SK-N-SH treated with all-trans-retinoic acid at 6 μM for 48 hours (cell line): ENCODE measurements around the gene IL20RA.

ENCODE experiments used
- ATAC-seq: fragments of 200-7000 bp; cut with Tn5 transposase; 3 replicates; pipeline ENCODE4 v1.9.1; 2020; ENCODE audit warnings: mild to moderate bottlenecking, moderate library complexity
- ARNTL ChIP-seq: fragments of 450-650 bp; formaldehyde crosslinking; IDR thresholded peaks from 2 replicates; pipeline ENCODE4 v1.5.0; 2020; ENCODE audit warnings: low read depth, mild to moderate bottlenecking, moderate library complexity, borderline replicate concordance
- BACH2 ChIP-seq: fragments of 250-450 bp; sonication (Bioruptor Pico); IDR thresholded peaks from 2 replicates; pipeline ENCODE4 v1.9.0; 2021; ENCODE audit warnings: mild to moderate bottlenecking, borderline replicate concordance
- CREB5 ChIP-seq: fragments of 250-450 bp; sonication (Bioruptor Pico); IDR thresholded peaks from 2 replicates; pipeline ENCODE4 v1.5.1; 2020; ENCODE audit warnings: low read depth, mild to moderate bottlenecking, moderate library complexity
- CSDC2 ChIP-seq: fragments of 250-450 bp; sonication (Bioruptor Pico); IDR thresholded peaks from 2 replicates; pipeline ENCODE4 v1.5.0; 2020; ENCODE audit warnings: mild to moderate bottlenecking, moderate library complexity
- CSRNP3 ChIP-seq: fragments of 250-450 bp; sonication (Bioruptor Pico); IDR thresholded peaks from 2 replicates; pipeline ENCODE4 v1.5.1; 2021; ENCODE audit warnings: mild to moderate bottlenecking, moderate library complexity
- ESRRG ChIP-seq: fragments of 250-450 bp; sonication (Bioruptor Pico); IDR thresholded peaks from 2 replicates; pipeline ENCODE4 v1.6.1; 2021; ENCODE audit warnings: mild to moderate bottlenecking
- GLIS3 ChIP-seq: fragments of 250-450 bp; sonication (Bioruptor Pico); IDR thresholded peaks from 2 replicates; pipeline ENCODE4 v1.5.0; 2020; ENCODE audit warnings: mild to moderate bottlenecking, moderate library complexity
- ISL1 ChIP-seq: fragments of 250-450 bp; sonication (Bioruptor Pico); IDR thresholded peaks from 2 replicates; pipeline ENCODE4 v2.1.2; 2022; ENCODE audit warnings: mild to moderate bottlenecking, moderate library complexity
- OSR1 ChIP-seq: fragments of 250-450 bp; sonication (Bioruptor Pico); IDR thresholded peaks from 2 replicates; pipeline ENCODE4 v1.8.0; 2022; ENCODE audit warnings: moderate library complexity, mild to moderate bottlenecking, inconsistent platforms
- PATZ1 ChIP-seq: fragments of 250-450 bp; sonication (Bioruptor Pico); IDR thresholded peaks from 2 replicates; pipeline ENCODE4 v1.8.0; 2020; ENCODE audit warnings: mild to moderate bottlenecking, moderate library complexity, borderline replicate concordance
- POU6F1 ChIP-seq: fragments of 250-450 bp; sonication (Bioruptor Pico); IDR thresholded peaks from 2 replicates; pipeline ENCODE4 v1.8.0; 2021; ENCODE audit warnings: low read depth, mild to moderate bottlenecking, moderate library complexity, borderline replicate concordance
- PPARA ChIP-seq: fragments of 250-450 bp; sonication (Bioruptor Pico); IDR thresholded peaks from 2 replicates; pipeline ENCODE4 v1.5.0; 2020; ENCODE audit warnings: mild to moderate bottlenecking, borderline replicate concordance
- RARB ChIP-seq: fragments of 250-450 bp; sonication (Bioruptor Pico); IDR thresholded peaks from 2 replicates; pipeline ENCODE4 v1.8.0; 2021; ENCODE audit warnings: mild to moderate bottlenecking, moderate library complexity
- SNAI2 ChIP-seq: fragments of 250-450 bp; sonication (Bioruptor Pico); IDR thresholded peaks from 2 replicates; pipeline ENCODE4 v1.5.0; 2020; ENCODE audit warnings: mild to moderate bottlenecking, moderate library complexity
- TCF4 ChIP-seq: fragments of 250-450 bp; sonication (Bioruptor Pico); IDR thresholded peaks from 2 replicates; pipeline ENCODE4 v1.8.0; 2021; ENCODE audit warnings: mild to moderate bottlenecking, moderate library complexity, borderline replicate concordance
- TOX ChIP-seq: fragments of 250-450 bp; sonication (Bioruptor Pico); IDR thresholded peaks from 2 replicates; pipeline ENCODE4 v1.8.0; 2021; ENCODE audit warnings: mild to moderate bottlenecking, moderate library complexity, borderline replicate concordance
- TSHZ2 ChIP-seq: fragments of 250-450 bp; sonication (Bioruptor Pico); IDR thresholded peaks from 2 replicates; pipeline ENCODE4 v1.5.0; 2020; ENCODE audit warnings: mild to moderate bottlenecking, moderate library complexity
- ZC3H10 ChIP-seq: fragments of 250-450 bp; sonication (Bioruptor Pico); IDR thresholded peaks from 2 replicates; pipeline ENCODE4 v1.5.1; 2021; ENCODE audit warnings: mild to moderate bottlenecking, moderate library complexity
- ZFP3 ChIP-seq: fragments of 250-450 bp; sonication (Bioruptor Pico); IDR thresholded peaks from 2 replicates; pipeline ENCODE4 v1.5.0; 2020; ENCODE audit warnings: mild to moderate bottlenecking, moderate library complexity
- ZFP30 ChIP-seq: fragments of 450-650 bp; formaldehyde crosslinking; IDR thresholded peaks from 2 replicates; pipeline ENCODE4 v1.5.0; 2022; ENCODE audit warnings: mild to moderate bottlenecking, moderate library complexity
- ZNF565 ChIP-seq: fragments of 450-650 bp; formaldehyde crosslinking; conservative IDR thresholded peaks from 2 replicates; pipeline ENCODE4 v1.5.0; 2020; ENCODE audit warnings: low read depth, mild to moderate bottlenecking, moderate library complexity
- ZNF70 ChIP-seq: fragments of 450-650 bp; formaldehyde crosslinking; IDR thresholded peaks from 2 replicates; pipeline ENCODE4 v1.5.0; 2020; ENCODE audit warnings: mild to moderate bottlenecking, moderate library complexity
- ZNF8 ChIP-seq: fragments of 450-650 bp; formaldehyde crosslinking; IDR thresholded peaks from 2 replicates; pipeline ENCODE4 v1.5.0; 2020; ENCODE audit warnings: mild to moderate bottlenecking, moderate library complexity

The IL20RA gene

GRCh38 chr6:136992113-136992512 is 52.7 kb downstream of the IL20RA start:
- no peak for ATAC-seq
- no peak for TF ChIP-seq GLIS3 (CRISPR knock-in tag)

- TF ChIP-seq ZFP3 (CRISPR knock-in tag) (no peak), ZC3H10 (CRISPR knock-in tag) (no peak), BACH2 (CRISPR knock-in tag) (no peak)
- no peak for ATAC-seq
These were observed 53.1 kb downstream of the IL20RA start for GRCh38 chr6:136991646-136992045.

GRCh38 chr6:136990754-136991153 is 54.0 kb downstream of the IL20RA start:
- TF ChIP-seq POU6F1 (CRISPR knock-in tag) = no peak
- no peak for TF ChIP-seq PPARA (CRISPR knock-in tag)
- TF ChIP-seq ZNF8 = no peak
- no peak for TF ChIP-seq ZFP30 (CRISPR knock-in tag)
- no peak for TF ChIP-seq GLIS3 (CRISPR knock-in tag)
- TF ChIP-seq ZFP3 (CRISPR knock-in tag) = no peak
- TF ChIP-seq CSDC2 (CRISPR knock-in tag) = no peak
- no peak for TF ChIP-seq TOX (CRISPR knock-in tag)
- TF ChIP-seq OSR1 (CRISPR knock-in tag) = no peak
- TF ChIP-seq ESRRG (CRISPR knock-in tag) = no peak
- TF ChIP-seq CSRNP3 (CRISPR knock-in tag) = no peak
- no peak for TF ChIP-seq PATZ1 (CRISPR knock-in tag)
- no peak for TF ChIP-seq RARB (CRISPR knock-in tag)
- peak; percentile 51 for TF ChIP-seq ISL1 (CRISPR knock-in tag)
- TF ChIP-seq CREB5 (CRISPR knock-in tag) = 0 out of 2 replicates have a peak, but pooled peaks have one; percentile 12
- TF ChIP-seq ARNTL (CRISPR knock-in tag) = no peak
- no peak for TF ChIP-seq ZNF565 (CRISPR knock-in tag)
- TF ChIP-seq TSHZ2 (CRISPR knock-in tag) = no peak
- TF ChIP-seq SNAI2 (CRISPR knock-in tag) = no peak
- no peak for TF ChIP-seq BACH2 (CRISPR knock-in tag)
- TF ChIP-seq ZC3H10 (CRISPR knock-in tag) = no peak
- no peak for TF ChIP-seq ZNF70 (CRISPR knock-in tag)
- TF ChIP-seq TCF4 (CRISPR knock-in tag) = 0 out of 2 replicates have a peak, but pooled peaks have one; percentile 11
- ATAC-seq = no peak
